IgD-negative memory B cell (primary cell): ENCODE data around the gene TMEM239. TPM values are rescaled to one million over a fixed set of nuclear protein-coding genes. Genes with fewer than 3 reads are reported as not detected.

Source experiments
- H3K27ac Mint-ChIP-seq, 3 donors: one replicate each; pipeline ENCODE4 v1.8.0; 2020 to 2022; ENCODE audit warnings: mild to moderate bottlenecking in 3 of 3, mixed read lengths in 3 of 3, moderate library complexity in 1 of 3
- H3K27me3 Mint-ChIP-seq: one replicate; pipeline ENCODE4 v1.8.0; 2021; ENCODE audit warnings: mixed read lengths
- H3K36me3 Mint-ChIP-seq: one replicate; pipeline ENCODE4 v1.8.0; 2020; ENCODE audit warnings: mild to moderate bottlenecking, mixed read lengths
- H3K4me1 Mint-ChIP-seq, 3 donors: one replicate each; pipeline ENCODE4 v1.8.0; 2020 to 2022; ENCODE audit warnings: mixed read lengths in 3 of 3, mild to moderate bottlenecking in 1 of 3
- H3K4me3 Mint-ChIP-seq, 4 donors: one replicate each; pipeline ENCODE4 v1.8.0; 2020 to 2022; ENCODE audit warnings: mild to moderate bottlenecking in 4 of 4, mixed read lengths in 4 of 4, moderate library complexity in 3 of 4
- H3K9me3 Mint-ChIP-seq, 3 donors: one replicate each; pipeline ENCODE4 v1.8.0; 2020 to 2021; ENCODE audit warnings: mixed read lengths in 3 of 3, mild to moderate bottlenecking in 1 of 3
- polyA plus RNA-seq: library from polyadenylated mRNA; unstranded; fragments of 300-500 nt; fragmentation: Illumina TruSeq; gene quantifications from one replicate; pipeline ENCODE4 v1.2.3, GENCODE V29; 2021

TMEM239 gene
- polyA plus RNA-seq, 1 donor from 2014 or later, result not detected

DNA sequence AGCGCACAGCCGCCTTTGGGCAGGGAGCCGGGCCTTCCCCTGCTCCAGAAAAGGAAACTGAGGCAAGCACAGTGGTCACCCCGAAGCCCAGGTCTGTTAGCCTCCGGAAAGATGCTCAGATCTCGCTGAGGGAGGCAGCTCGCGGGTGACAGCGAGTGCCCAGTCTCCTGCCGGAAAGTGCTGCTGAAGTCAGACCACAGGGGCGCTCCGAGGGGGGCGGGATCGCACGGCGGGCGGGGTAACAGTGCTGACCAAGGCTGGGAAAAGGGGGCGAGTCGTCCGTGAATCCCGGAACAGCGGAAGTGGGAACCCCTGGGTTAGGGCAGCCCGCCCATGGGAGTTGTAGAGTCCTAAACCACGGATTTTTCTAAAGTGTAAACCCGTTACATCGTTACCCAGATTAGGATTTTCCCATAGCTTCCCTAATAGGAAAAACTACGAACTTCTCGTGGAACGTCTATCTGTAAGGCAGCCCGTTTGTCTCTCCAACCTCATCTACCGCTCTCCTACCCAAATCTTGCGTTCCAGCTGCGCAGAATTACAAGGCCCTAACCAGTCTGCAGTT, 24.9 kb downstream of the TMEM239 start:
- peak overlapping the region; percentile 85 to 98 (median 94) for H3K4me3 Mint-ChIP-seq
- H3K27ac Mint-ChIP-seq, result peak overlapping the region in 2 of 3 donors; percentile 83 to 87
- no peaks in the 10 kb centered on the region for H3K27me3 Mint-ChIP-seq
- H3K36me3 Mint-ChIP-seq, result peaks cover 2% of the 10 kb centered on the region
- H3K4me1 Mint-ChIP-seq, result peaks cover 6 to 27% (median 10%) of the 10 kb centered on the region in 3 donors
- H3K9me3 Mint-ChIP-seq, result no peaks in the 10 kb centered on the region

DNA sequence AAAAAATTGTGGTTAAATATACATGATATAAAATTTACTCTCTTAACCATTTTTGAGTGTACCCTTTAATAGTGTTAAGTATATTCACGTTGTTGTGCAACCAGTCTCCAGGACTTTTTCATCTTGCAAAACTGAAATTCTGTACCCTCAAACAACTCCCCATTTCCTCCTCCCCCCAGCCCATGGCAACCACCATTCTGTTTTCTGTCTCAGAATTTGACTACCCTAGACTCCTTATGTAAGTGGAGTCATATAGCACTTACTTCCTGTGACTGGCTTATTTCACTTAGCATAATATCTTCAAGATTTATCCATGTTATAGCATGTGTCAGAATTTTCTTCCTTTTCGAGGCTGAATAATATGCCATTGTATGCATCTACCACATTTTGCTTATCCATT, 29.4 kb downstream of the TMEM239 start:
- Mint-ChIP-seq H3K9me3 (no peaks in the 10 kb centered on the region), H3K4me1 (peaks cover 0 to 13% (median 5%) of the 10 kb centered on the region in 3 donors), H3K27ac (no peak overlapping the region), H3K4me3 (peak overlapping the region in 1 of 4 donors; percentile 27), H3K36me3 (peaks cover 6% of the 10 kb centered on the region), H3K27me3 (no peaks in the 10 kb centered on the region)

GRCh38 chr20:2846698-2847097, 30.5 kb downstream of the TMEM239 start:
- no peak overlapping the region for H3K4me3 Mint-ChIP-seq
- H3K9me3 Mint-ChIP-seq, result no peaks in the 10 kb centered on the region
- H3K27me3 Mint-ChIP-seq, result no peaks in the 10 kb centered on the region
- peaks cover 6% of the 10 kb centered on the region for H3K36me3 Mint-ChIP-seq
- no peak overlapping the region for H3K27ac Mint-ChIP-seq
- peaks cover 0 to 9% (median 0%) of the 10 kb centered on the region in 3 donors for H3K4me1 Mint-ChIP-seq

- H3K27me3 Mint-ChIP-seq, result no peaks in the 10 kb centered on the region
- peaks cover 0 to 18% (median 2%) of the 10 kb centered on the region in 3 donors for H3K4me1 Mint-ChIP-seq
- peak overlapping the region in 1 of 3 donors; percentile 46 for H3K27ac Mint-ChIP-seq
- H3K4me3 Mint-ChIP-seq, result peak overlapping the region in 1 of 4 donors; percentile 63
- H3K36me3 Mint-ChIP-seq, result peaks cover 6% of the 10 kb centered on the region
- no peaks in the 10 kb centered on the region for H3K9me3 Mint-ChIP-seq
Observed at GRCh38 chr20:2847802-2848201, 31.6 kb downstream of the TMEM239 start.

DNA sequence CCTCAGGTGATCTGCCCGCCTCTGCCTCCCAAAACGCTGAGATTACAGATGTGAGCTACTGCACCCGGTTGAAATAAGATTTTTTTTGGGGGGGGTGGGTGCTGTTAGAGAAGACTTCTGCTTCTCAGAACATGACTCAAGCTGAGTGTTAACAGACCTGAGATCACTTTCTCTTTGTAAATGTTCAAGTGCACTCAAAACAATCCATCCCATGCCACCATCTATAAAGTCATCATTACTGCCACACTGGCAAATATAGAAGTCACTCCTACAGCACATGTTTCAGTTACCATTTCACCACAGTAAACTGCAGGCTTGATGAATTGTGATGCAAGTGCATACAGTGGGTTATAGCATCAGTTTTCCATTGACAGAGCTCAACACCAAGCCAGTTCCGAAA, 33.4 kb downstream of the TMEM239 start:
- Mint-ChIP-seq H3K9me3 (no peaks in the 10 kb centered on the region), H3K36me3 (peaks cover 4% of the 10 kb centered on the region), H3K4me3 (no peak overlapping the region), H3K4me1 (peaks cover 0 to 19% (median 2%) of the 10 kb centered on the region in 3 donors), H3K27me3 (no peaks in the 10 kb centered on the region), H3K27ac (no peak overlapping the region)

- Mint-ChIP-seq H3K4me1 (peaks cover 0 to 12% (median 2%) of the 10 kb centered on the region in 3 donors), H3K36me3 (peaks cover 4% of the 10 kb centered on the region), H3K27me3 (no peaks in the 10 kb centered on the region), H3K4me3 (no peak overlapping the region), H3K9me3 (no peaks in the 10 kb centered on the region), H3K27ac (peak overlapping the region in 1 of 3 donors; percentile 40)
Observed at GRCh38 chr20:2851086-2851485, 34.9 kb downstream of the TMEM239 start.

DNA sequence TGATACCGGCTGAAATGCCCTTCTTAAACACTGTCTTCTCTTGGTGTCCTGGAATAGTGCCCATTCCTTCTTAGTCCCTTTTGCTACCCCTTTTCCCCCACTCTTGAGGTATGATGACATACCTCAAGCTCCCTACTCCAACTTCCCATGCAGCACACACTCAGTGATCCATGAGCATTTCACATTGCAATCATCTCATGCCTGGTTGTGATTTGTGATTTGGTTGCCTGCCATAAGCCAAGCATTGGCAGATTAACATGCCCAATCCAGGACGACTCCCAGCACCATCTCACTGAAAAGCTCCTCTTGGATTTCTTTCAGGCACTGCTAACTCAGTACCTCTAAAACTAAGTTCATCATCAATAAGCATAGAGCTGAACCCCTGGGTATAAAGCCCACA, 42.4 kb downstream of the TMEM239 start:
- no peak overlapping the region for H3K27ac Mint-ChIP-seq

DNA sequence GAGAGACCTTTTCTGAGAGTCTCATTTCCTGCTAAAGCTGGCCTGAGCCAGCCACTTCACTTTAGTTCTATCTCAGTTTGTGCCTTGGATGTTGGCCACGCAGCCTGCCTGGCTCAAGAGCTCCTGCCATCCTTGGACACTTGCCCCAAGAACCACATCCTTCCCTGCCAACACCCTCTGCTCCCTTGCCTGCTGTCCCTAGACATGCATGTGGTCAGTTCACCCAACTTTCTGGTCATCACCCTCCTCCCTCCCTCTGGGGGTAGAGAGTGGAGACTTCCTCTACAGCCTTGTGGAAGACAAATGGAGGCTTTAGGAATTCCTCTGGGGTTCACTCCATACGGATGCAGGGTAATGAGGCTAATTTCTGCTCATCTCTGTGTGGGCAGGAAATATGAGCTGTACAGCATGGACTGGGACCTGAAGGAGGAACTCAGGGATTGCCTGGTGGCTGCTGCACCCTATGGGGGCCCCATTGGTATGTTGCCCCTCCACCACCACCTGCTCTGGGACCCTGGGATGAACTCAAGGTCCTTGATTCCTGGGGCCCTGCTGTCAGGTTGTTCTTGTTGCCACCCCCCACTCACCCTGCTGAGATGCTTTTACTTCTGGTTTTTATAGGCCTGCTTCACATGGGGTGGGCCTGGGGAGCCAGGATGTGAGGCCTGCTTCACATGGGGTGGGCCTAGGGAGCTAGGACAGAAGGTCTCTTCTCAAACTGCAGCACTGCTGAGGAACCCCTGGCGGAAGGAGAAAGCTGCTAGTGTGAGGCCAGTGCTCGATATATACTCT, 43.4 kb downstream of the TMEM239 start:
- Mint-ChIP-seq H3K27me3 (no peaks in the 10 kb centered on the region), H3K27ac (no peak overlapping the region), H3K36me3 (peaks cover 6% of the 10 kb centered on the region), H3K4me3 (no peak overlapping the region), H3K9me3 (no peaks in the 10 kb centered on the region), H3K4me1 (peaks cover 0 to 2% (median 0%) of the 10 kb centered on the region in 3 donors)

More for the DNA sequence above, 42.4 kb downstream of the TMEM239 start:
- Mint-ChIP-seq H3K9me3 (no peaks in the 10 kb centered on the region), H3K27me3 (no peaks in the 10 kb centered on the region), H3K36me3 (peaks cover 4% of the 10 kb centered on the region), H3K4me3 (no peak overlapping the region), H3K4me1 (peaks cover 0 to 2% (median 0%) of the 10 kb centered on the region in 3 donors)

DNA sequence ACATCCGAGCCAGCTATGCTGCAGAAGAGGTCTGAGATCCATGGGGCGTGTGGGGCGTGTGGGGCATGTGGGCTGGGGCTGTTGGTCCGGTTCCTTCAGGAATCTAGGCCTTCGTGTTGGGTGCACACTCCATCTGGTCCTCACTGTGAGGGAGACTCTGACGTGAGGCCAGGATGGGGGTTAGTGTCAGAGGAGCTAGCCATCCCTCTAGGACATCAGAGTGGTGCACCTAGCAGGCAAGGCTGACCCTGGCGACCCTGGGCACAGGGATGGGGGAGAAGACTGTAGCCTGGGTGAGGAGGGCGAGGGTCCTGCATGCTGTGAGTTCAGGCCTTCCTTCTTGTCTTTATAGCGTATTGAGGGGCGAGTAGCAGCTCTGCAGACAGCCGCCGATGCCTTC, 48.5 kb downstream of the TMEM239 start:
- no peaks in the 10 kb centered on the region for H3K9me3 Mint-ChIP-seq
- no peak overlapping the region for H3K4me3 Mint-ChIP-seq
- peaks cover 7% of the 10 kb centered on the region for H3K36me3 Mint-ChIP-seq
- no peaks in the 10 kb centered on the region for H3K27me3 Mint-ChIP-seq
- H3K4me1 Mint-ChIP-seq, result peaks cover 0 to 5% (median 0%) of the 10 kb centered on the region in 3 donors
- H3K27ac Mint-ChIP-seq, result no peak overlapping the region

- Mint-ChIP-seq H3K36me3 (peaks cover 7% of the 10 kb centered on the region), H3K4me3 (no peak overlapping the region), H3K27ac (no peak overlapping the region), H3K4me1 (peaks cover 0 to 5% (median 0%) of the 10 kb centered on the region in 3 donors), H3K9me3 (no peaks in the 10 kb centered on the region), H3K27me3 (no peaks in the 10 kb centered on the region)
Observed at GRCh38 chr20:2865101-2865500, 48.9 kb downstream of the TMEM239 start.

GRCh38 chr20:2865630-2866029, 49.5 kb downstream of the TMEM239 start:
- Mint-ChIP-seq H3K27me3 (peaks cover 3% of the 10 kb centered on the region), H3K4me3 (no peak overlapping the region), H3K27ac (no peak overlapping the region), H3K9me3 (no peaks in the 10 kb centered on the region), H3K4me1 (peaks cover 0 to 5% (median 0%) of the 10 kb centered on the region in 3 donors), H3K36me3 (peaks cover 7% of the 10 kb centered on the region)

DNA sequence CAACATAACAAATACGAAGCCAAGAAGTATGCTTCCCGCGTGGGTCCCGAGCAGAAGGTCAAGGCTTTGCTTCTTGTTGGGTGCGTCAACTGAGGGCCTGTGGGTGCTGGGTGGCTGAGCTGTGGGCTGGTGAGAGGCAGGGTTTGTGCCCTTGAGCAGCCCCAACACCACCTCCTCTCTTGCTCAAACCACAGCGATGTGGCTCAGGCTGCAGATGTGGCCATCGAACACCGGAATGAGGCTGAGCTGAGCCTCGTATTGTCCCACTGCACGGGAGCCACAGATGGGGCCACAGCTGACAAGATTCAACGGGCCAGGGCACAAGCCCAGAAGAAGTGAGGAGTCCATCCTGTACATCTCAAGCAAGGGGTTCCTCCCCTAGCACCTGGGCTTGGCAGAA, 50.1 kb downstream of the TMEM239 start:
- no peak overlapping the region for H3K27ac Mint-ChIP-seq
- H3K4me1 Mint-ChIP-seq, result peaks cover 0 to 5% (median 0%) of the 10 kb centered on the region in 3 donors
- peaks cover 7% of the 10 kb centered on the region for H3K36me3 Mint-ChIP-seq
- H3K27me3 Mint-ChIP-seq, result peaks cover 3% of the 10 kb centered on the region
- H3K4me3 Mint-ChIP-seq, result no peak overlapping the region
- H3K9me3 Mint-ChIP-seq, result no peaks in the 10 kb centered on the region

DNA sequence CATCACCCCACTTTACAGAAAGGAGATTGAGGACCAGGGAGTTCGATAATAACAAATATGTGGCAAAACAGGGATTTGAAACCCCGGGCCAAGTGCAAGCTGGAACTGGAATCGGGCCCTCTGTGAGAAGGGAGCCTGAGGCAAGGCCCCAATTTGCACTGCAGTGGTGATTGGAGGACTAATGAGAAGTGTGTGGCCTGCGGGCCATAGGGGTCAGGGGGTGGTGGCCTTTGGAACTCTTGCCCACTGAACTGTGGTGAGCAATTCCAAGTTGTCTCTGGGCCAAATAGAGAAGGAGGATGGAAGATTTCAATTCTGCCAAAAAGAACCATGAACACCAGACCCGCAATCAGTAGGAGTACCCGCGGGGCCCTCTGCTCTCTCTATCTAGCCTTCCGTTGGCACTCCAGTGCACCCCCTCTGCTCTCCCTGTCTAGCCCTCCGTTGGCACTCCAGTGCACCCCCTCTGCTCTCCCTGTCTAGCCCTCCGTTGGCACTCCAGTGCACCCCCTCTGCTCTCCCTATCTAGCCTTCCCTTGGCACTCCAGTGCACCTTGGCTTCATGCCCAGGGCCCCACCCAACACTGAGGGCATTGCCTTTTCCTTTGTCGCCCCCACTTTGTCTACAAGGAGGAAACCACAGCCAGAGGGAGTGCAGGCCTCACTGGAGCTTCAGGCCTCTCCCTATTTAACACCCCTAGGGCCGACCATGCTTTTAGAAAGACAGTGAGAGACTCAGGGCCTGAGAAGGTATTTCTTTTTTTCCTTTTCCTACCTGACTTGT, 51.1 kb downstream of the TMEM239 start:
- peaks cover 0 to 10% (median 4%) of the 10 kb centered on the region in 3 donors for H3K4me1 Mint-ChIP-seq
- no peaks in the 10 kb centered on the region for H3K9me3 Mint-ChIP-seq
- H3K27ac Mint-ChIP-seq, result peak overlapping the region in 1 of 3 donors; percentile 12
- H3K27me3 Mint-ChIP-seq, result peaks cover 8% of the 10 kb centered on the region
- no peak overlapping the region for H3K4me3 Mint-ChIP-seq
- H3K36me3 Mint-ChIP-seq, result peaks cover 4% of the 10 kb centered on the region
